Muscle of leg (tissue), 11 donors: Measurements from ENCODE around the gene EXOC4. TPM values are rescaled to one million over a fixed set of nuclear protein-coding genes. Genes with fewer than 3 reads are reported as not detected.

Experiments
- DNase-seq: peaks from one replicate; pipeline ENCODE4 v3.0.0; 2013
- H3K27ac ChIP-seq: one replicate; pipeline ENCODE4 v1.5.1; 2013; ENCODE audit warnings: mild to moderate bottlenecking, low read length, control low read depth
- H3K27me3 ChIP-seq: one replicate; pipeline ENCODE4 v1.6.1; 2013; ENCODE audit warnings: low read length; ENCODE audit not compliant: control insufficient read depth, insufficient read depth
- H3K36me3 ChIP-seq: one replicate; pipeline ENCODE4 v1.6.1; 2013; ENCODE audit warnings: low read length; ENCODE audit not compliant: control insufficient read depth, insufficient read depth
- H3K4me1 ChIP-seq: one replicate; pipeline ENCODE4 v1.6.1; 2013; ENCODE audit warnings: low read length; ENCODE audit not compliant: control insufficient read depth, insufficient read depth
- H3K4me3 ChIP-seq: one replicate; pipeline ENCODE4 v1.5.1; 2013; ENCODE audit warnings: low read length, control low read depth
- H3K9me3 ChIP-seq: replicated peaks from 2 replicates; pipeline ENCODE4 v1.6.1; 2013; ENCODE audit warnings: low read depth, low read length; ENCODE audit not compliant: control insufficient read depth
- WGBS: methylation state at CpG from one replicate; pipeline ENCODE4 v1.1.5; 2013; ENCODE audit warnings: missing lambda C conversion rate; ENCODE audit not compliant: insufficient coverage; 5-methylcytosine and 5-hydroxymethylcytosine counted together
- polyA plus RNA-seq, 8 donors: library from polyadenylated mRNA; unstranded; fragments of 120-200 nt; gene quantifications; one replicate each; pipeline versions ENCODE4 v1.2.1 to v1.2.3, GENCODE V29; 2013; ENCODE audit warnings: inconsistent platforms in 1 of 8, low replicate concordance in 1 of 8; ENCODE audit not compliant: insufficient read length in 8 of 8, insufficient read depth in 1 of 8
- total RNA-seq: library from RNA; stranded (reverse); fragments of 120-200 nt; gene quantifications from one replicate; pipeline ENCODE4 v1.2.4, GENCODE V29; 2013

The EXOC4 gene
- total and polyA plus RNA-seq, 9 donors = 37.3 to 64.9 (median 41.1) TPM

DNA sequence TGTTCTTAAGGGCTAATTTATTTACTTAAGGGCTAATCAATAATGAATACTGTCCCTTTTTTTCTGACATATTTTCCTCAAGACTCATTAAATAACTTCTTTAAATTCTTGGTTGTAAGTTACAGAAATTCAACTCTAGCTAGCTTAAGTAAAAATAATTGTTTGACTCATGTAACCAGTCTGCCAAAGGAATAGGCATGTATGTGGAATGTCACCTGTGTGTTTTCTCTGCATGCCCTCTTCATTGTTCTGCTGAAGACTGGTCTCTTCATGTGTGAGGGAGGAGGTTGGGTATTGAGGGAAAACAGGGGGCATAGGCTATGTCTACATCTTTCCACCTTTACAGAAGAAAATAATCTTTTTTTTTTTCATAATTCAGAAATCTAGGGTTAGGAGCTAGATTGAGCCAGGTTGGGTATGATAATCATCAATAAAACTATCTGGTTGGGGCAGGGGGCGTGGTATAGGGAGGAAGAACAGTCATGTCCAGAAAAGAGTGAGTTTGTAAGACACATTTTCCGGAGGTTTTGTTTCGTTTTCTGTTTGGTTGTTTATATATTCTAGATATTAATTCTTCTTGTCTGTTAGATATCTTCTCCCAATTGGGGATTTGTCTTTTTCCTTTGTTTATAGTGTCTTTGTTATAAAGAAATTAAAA lies 37.9 kb downstream of the EXOC4 start:
- WGBS = no CpG with 5 or more reads among the region's 3 CpGs
- Histone ChIP-seq H3K27ac (no peak overlapping the region), H3K4me3 (no peak overlapping the region), H3K4me1 (no peaks in the 10 kb centered on the region), H3K9me3 (no peaks in the 10 kb centered on the region), H3K36me3 (peaks cover 8% of the 10 kb centered on the region), H3K27me3 (no peaks in the 10 kb centered on the region)
- DNase-seq = no peak

DNA sequence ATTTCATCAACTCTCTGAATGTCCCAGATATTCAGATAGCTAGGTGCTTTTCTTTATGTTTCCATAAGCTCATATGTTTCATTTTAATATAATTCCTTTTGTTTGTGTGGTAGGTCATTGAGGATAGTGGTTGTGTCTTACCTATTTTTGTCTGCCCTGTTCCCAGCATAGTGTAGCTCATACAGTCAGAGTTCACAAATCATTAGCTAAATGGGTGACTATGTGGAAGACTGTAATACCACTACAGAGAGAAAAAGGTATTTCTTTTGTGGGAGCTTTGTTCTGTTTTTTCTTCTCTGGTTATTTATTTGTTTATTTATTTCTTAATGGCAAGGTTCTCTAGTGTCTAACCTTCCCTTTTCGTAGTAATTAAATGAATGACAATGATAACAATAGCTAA lies 39.8 kb downstream of the EXOC4 start:
- DNase-seq = no peak
- Histone ChIP-seq H3K9me3 (no peaks in the 10 kb centered on the region), H3K4me1 (no peaks in the 10 kb centered on the region), H3K4me3 (no peak overlapping the region), H3K27me3 (no peaks in the 10 kb centered on the region), H3K27ac (no peak overlapping the region), H3K36me3 (peaks cover 8% of the 10 kb centered on the region)
- WGBS = no CpG with 5 or more reads among the region's 1 CpG

- Histone ChIP-seq H3K36me3 (peaks cover 8% of the 10 kb centered on the region), H3K4me1 (no peaks in the 10 kb centered on the region), H3K9me3 (no peaks in the 10 kb centered on the region), H3K27ac (no peak overlapping the region), H3K27me3 (no peaks in the 10 kb centered on the region), H3K4me3 (no peak overlapping the region)
- no CpG with 5 or more reads among the region's 6 CpGs for WGBS
- DNase-seq = peak; percentile 14
Observed at GRCh38 chr7:133293384-133294160, 40.7 kb downstream of the EXOC4 start.

GRCh38 chr7:133294234-133294633 lies 41.4 kb downstream of the EXOC4 start:
- no peak overlapping the region for H3K27ac ChIP-seq
- H3K9me3 ChIP-seq = no peaks in the 10 kb centered on the region
- DNase-seq = no peak
- no peaks in the 10 kb centered on the region for H3K27me3 ChIP-seq
- H3K4me1 ChIP-seq = no peaks in the 10 kb centered on the region
- H3K36me3 ChIP-seq = peaks cover 4% of the 10 kb centered on the region
- no peak overlapping the region for H3K4me3 ChIP-seq

DNA sequence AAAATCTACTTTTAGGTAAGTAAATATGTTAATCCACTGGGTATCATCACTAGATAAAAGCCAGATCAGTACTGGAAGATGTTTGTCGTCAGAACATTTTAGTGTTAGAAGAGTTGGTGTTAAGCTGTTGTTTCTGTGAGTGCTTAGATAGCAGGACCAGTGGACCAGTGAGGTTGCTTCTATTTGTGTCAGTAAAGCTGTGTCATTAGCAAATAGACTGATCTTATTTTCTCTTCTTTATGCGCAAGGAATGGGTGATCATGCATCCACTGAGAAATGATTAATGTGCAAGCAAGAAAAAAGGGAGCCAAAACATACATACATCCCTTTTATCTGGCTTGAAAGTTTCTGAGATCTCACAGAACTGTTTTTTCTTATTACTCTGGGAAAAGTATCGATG lies 42.6 kb downstream of the EXOC4 start:
- WGBS = no CpG with 5 or more reads among the region's 3 CpGs
- Histone ChIP-seq H3K27me3 (no peaks in the 10 kb centered on the region), H3K4me3 (no peak overlapping the region), H3K27ac (no peak overlapping the region), H3K4me1 (no peaks in the 10 kb centered on the region), H3K9me3 (no peaks in the 10 kb centered on the region), H3K36me3 (no peaks in the 10 kb centered on the region)
- no peak for DNase-seq

DNA sequence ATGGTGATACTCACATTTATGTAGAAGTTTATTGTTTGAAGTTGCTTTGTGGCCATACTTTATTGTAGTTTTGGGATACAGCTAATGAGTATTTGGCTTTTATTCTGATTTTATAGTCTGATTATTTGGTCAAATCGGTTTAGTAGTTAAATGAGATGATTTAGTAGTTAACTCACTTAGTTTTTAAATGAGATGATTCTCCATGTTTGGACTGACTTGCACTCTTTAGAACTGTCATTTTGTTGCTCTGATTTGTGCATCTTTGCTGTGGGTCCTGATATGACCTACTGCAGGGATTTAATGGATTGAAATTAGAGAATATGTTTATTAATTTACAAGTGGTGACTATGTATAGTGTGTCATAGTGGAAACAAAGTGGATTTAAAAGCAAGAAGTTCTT lies 44.2 kb downstream of the EXOC4 start:
- no peaks in the 10 kb centered on the region for H3K27me3 ChIP-seq
- DNase-seq = no peak
- no CpG with 5 or more reads among the region's 1 CpG for WGBS
- H3K9me3 ChIP-seq = no peaks in the 10 kb centered on the region
- H3K4me3 ChIP-seq = no peak overlapping the region
- H3K4me1 ChIP-seq = peaks cover 2% of the 10 kb centered on the region
- H3K27ac ChIP-seq = no peak overlapping the region
- H3K36me3 ChIP-seq = no peaks in the 10 kb centered on the region

GRCh38 chr7:133298080-133298479 lies 45.2 kb downstream of the EXOC4 start:
- no peaks in the 10 kb centered on the region for H3K27me3 ChIP-seq
- peaks cover 2% of the 10 kb centered on the region for H3K4me1 ChIP-seq
- H3K27ac ChIP-seq = no peak overlapping the region
- no peak overlapping the region for H3K4me3 ChIP-seq
- H3K36me3 ChIP-seq = no peaks in the 10 kb centered on the region
- WGBS = 100% methylated on average over 2 of the region's 5 CpGs
- DNase-seq = no peak
- no peaks in the 10 kb centered on the region for H3K9me3 ChIP-seq

DNA sequence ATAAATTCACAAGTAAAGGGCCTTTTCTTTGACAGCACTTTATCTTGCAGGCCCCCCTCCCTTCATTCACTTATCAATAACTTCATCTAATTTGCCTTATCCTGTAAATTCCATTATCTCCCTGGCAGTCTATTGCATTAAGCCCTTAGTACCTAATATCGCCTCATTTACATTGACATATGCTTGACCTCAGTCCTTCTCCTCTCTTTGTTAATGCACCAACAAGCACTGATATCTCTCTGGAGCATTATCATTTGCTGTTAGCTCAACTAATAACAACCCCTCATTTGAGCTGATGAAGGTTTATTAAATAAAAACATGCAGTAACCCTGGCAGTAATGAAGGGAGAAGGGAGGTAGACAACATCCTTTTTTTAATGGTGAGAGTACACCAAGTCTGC lies 46.8 kb downstream of the EXOC4 start:
- WGBS = no CpG with 5 or more reads among the region's 1 CpG
- Histone ChIP-seq H3K36me3 (no peaks in the 10 kb centered on the region), H3K27ac (no peak overlapping the region), H3K4me1 (peaks cover 2% of the 10 kb centered on the region), H3K27me3 (no peaks in the 10 kb centered on the region), H3K4me3 (no peak overlapping the region), H3K9me3 (no peaks in the 10 kb centered on the region)
- no peak for DNase-seq

DNA sequence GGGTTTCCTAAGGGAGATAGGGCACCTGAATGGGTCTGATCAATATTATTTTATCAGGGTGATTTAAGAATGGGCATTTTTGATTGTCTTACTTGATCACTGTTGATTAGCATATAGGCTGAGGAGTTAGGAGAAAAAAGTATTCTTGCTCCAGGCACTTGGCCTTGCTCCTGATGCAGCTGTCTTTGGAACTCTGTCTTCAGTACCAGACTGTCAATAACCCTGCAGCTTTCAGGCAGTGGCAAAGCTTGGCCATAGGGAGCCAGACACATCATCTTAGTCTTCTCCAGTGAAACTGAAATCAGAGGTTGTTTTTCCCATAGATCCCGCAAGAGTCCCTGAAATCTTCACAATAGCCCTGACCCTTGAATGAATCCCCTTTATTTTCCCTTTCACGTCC lies 47.2 kb downstream of the EXOC4 start:
- 100% methylated on average over 1 of the region's 2 CpGs for WGBS
- Histone ChIP-seq H3K36me3 (no peaks in the 10 kb centered on the region), H3K9me3 (no peaks in the 10 kb centered on the region), H3K4me1 (peaks cover 2% of the 10 kb centered on the region), H3K27ac (no peak overlapping the region), H3K4me3 (no peak overlapping the region), H3K27me3 (no peaks in the 10 kb centered on the region)
- peak; percentile 20 for DNase-seq

- Histone ChIP-seq H3K27ac (no peak overlapping the region), H3K9me3 (no peaks in the 10 kb centered on the region), H3K4me3 (no peak overlapping the region), H3K27me3 (no peaks in the 10 kb centered on the region), H3K4me1 (peaks cover 2% of the 10 kb centered on the region), H3K36me3 (no peaks in the 10 kb centered on the region)
- WGBS = 76% methylated on average over 4 of the region's 5 CpGs
- no peak for DNase-seq
Observed at GRCh38 chr7:133300811-133301210, 47.9 kb downstream of the EXOC4 start.
